RWPE2 (cell line): Measurements from ENCODE around the gene LRRC59.
"Not testable (repeated sequence)": the region's sequence is repeated elsewhere in the genome, so short reads cannot be mapped to it uniquely, and the experiment has no call there.

Experiments used
- ATAC-seq: fragments of 200-7000 bp; cut with Tn5 transposase; 3 replicates; pipeline ENCODE4 v1.9.1; 2021; ENCODE audit warnings: low read depth
- DNase-seq: peaks from one replicate; pipeline ENCODE4 v3.0.0-alpha.2; 2020; ENCODE audit warnings: low spot score
- H3K27ac ChIP-seq: fragments of 450-650 bp; 2 replicates; pipeline ENCODE4 v1.5.1; 2017; ENCODE audit warnings: mild to moderate bottlenecking; ENCODE audit not compliant: poor library complexity, severe bottlenecking
- H3K27me3 ChIP-seq: fragments of 250-450 bp; sonication (Bioruptor Pico); 2 replicates; pipeline ENCODE4 v1.5.1; 2021; ENCODE audit warnings: mild to moderate bottlenecking, moderate library complexity; ENCODE audit not compliant: insufficient read depth, poor library complexity, severe bottlenecking
- H3K36me3 ChIP-seq: fragments of 250-450 bp; sonication (Bioruptor Pico); 2 replicates; pipeline ENCODE4 v1.5.1; 2020; ENCODE audit warnings: low read depth, mild to moderate bottlenecking, moderate library complexity
- H3K4me1 ChIP-seq: fragments of 250-450 bp; sonication (Bioruptor Pico); 2 replicates; pipeline ENCODE4 v1.5.1; 2021; ENCODE audit warnings: mild to moderate bottlenecking, moderate library complexity; ENCODE audit not compliant: insufficient read depth, poor library complexity, severe bottlenecking
- H3K4me3 ChIP-seq: fragments of 250-450 bp; sonication (Bioruptor Pico); 2 replicates; pipeline ENCODE4 v1.5.1; 2021; ENCODE audit warnings: mild to moderate bottlenecking, moderate library complexity; ENCODE audit not compliant: severe bottlenecking
- H3K9me3 ChIP-seq: fragments of 250-450 bp; sonication (Bioruptor Pico); 2 replicates; pipeline ENCODE4 v1.5.1; 2021; ENCODE audit warnings: mild to moderate bottlenecking, moderate library complexity; ENCODE audit not compliant: severe bottlenecking
- TF ChIP-seq, protein P1 (sequence below): fragments of 450-650 bp; IDR thresholded peaks from one replicate; pipeline ENCODE4 v1.5.1; 2017; ENCODE audit warnings: mild to moderate bottlenecking, moderate library complexity; ENCODE audit not compliant: poor library complexity, severe bottlenecking

The LRRC59 gene

DNA sequence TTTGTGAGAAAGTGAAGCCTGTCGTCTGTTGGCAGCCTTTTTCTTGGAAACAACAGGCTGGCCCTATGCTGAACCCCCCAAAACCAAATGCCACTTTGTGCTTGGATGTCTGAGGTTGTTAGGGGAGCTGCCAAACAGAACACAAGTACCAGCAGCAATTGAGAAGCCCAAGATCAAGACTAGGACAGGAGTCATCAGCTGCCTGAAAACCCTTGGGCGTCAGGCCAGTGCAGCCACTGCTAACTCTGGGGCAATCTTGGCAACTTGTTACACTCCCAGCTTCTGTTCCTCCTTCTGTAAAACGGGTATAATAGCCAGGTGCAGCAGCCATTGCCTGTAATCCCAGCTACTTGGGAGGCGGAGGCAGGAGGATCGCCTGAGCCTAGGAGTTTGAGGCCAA, 9.3 kb upstream of the LRRC59 start:
- ATAC-seq = no peak
- TF ChIP-seq, protein P1, sequence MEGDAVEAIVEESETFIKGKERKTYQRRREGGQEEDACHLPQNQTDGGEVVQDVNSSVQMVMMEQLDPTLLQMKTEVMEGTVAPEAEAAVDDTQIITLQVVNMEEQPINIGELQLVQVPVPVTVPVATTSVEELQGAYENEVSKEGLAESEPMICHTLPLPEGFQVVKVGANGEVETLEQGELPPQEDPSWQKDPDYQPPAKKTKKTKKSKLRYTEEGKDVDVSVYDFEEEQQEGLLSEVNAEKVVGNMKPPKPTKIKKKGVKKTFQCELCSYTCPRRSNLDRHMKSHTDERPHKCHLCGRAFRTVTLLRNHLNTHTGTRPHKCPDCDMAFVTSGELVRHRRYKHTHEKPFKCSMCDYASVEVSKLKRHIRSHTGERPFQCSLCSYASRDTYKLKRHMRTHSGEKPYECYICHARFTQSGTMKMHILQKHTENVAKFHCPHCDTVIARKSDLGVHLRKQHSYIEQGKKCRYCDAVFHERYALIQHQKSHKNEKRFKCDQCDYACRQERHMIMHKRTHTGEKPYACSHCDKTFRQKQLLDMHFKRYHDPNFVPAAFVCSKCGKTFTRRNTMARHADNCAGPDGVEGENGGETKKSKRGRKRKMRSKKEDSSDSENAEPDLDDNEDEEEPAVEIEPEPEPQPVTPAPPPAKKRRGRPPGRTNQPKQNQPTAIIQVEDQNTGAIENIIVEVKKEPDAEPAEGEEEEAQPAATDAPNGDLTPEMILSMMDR = no peak

DNA sequence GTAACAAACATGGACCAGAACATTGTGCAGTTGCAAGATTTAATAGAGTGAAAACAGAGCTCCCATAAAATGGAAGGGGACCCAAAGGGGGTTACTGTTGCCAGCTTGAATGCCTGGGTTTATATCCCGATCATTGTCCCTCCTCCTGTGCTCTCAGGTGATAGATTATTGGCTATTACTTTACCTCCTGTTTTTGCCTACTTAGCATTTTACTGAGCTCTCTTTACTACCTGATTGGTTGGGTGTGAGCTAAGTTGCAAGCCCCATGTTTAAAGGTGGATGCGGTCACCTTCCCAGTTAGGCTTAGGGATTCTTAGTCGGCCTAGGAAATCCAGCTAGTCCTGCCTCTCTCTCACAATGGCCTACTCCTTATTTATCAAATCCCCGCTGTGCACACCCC, 8.0 kb upstream of the LRRC59 start:
- ATAC-seq, H3K27ac ChIP-seq, H3K9me3 ChIP-seq, H3K27me3 ChIP-seq, H3K4me3 ChIP-seq, H3K4me1 ChIP-seq, DNase-seq, H3K36me3 ChIP-seq: not testable (repeated sequence)

More for the DNA sequence above, 9.3 kb upstream of the LRRC59 start:
- Histone ChIP-seq H3K36me3 (no peaks in the 10 kb centered on the region), H3K9me3 (no peaks in the 10 kb centered on the region), H3K4me3 (no peak overlapping the region), H3K4me1 (no peaks in the 10 kb centered on the region), H3K27ac (no peak overlapping the region), H3K27me3 (no peaks in the 10 kb centered on the region)
- DNase-seq = no peak

DNA sequence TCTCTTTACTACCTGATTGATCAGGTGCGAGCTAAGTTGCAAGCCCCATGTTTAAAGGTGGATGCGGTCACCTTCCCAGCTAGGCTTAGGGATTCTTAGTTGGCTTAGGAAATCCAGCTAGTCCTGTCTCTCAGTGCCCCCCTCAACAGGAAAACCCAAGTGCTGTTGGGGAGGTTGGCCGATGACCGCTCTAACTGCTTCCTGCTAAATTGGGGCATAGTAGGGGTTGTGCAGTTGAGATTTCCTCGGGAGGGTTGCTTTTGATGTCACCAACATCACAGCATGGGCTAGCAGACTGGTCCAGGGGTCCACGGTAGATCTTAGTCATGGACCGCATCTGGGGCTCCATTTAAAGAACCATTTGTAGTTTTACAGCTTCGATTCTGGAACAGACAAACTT, 2.3 kb upstream of the LRRC59 start:
- not testable (repeated sequence) for H3K4me3 ChIP-seq, H3K27me3 ChIP-seq, DNase-seq, H3K4me1 ChIP-seq, H3K27ac ChIP-seq, ATAC-seq, H3K9me3 ChIP-seq
- peaks cover 20% of the 10 kb centered on the region for H3K36me3 ChIP-seq

DNA sequence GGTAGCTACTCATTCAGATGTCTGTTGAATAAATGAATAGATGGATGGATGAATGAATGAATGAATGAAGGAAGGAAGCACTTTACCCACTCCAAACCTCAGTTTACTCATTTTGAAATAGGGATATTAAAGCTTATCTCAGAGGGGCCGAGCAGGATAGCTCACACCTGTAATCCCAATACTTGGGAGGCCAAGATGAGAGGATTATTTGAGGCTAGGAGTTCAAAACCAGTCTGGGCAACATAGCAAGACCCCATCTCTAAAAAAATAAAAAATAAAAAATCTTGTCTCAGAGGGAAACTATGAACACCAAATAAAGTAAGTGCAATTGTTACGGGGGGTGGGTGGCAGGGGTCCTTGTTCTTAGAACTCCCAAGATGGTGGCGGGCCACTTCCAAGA, 1.3 kb upstream of the LRRC59 start:
- not testable (repeated sequence) for H3K9me3 ChIP-seq, H3K4me1 ChIP-seq, H3K4me3 ChIP-seq, ATAC-seq, DNase-seq, H3K27ac ChIP-seq, H3K27me3 ChIP-seq
- H3K36me3 ChIP-seq = peaks cover 29% of the 10 kb centered on the region

- Histone ChIP-seq H3K4me3 (no peak overlapping the region), H3K4me1 (peaks cover 9% of the 10 kb centered on the region), H3K27me3 (no peaks in the 10 kb centered on the region), H3K36me3 (peaks cover 37% of the 10 kb centered on the region), H3K27ac (no peak overlapping the region), H3K9me3 (no peaks in the 10 kb centered on the region)
- DNase-seq (no peak), ATAC-seq (no peak)
- TF ChIP-seq, protein P1 = no peak
Observed at GRCh38 chr17:50397919-50398285, 579 bp upstream of the LRRC59 start.

GRCh38 chr17:50396261-50397110, 837 bp downstream of the LRRC59 start:
- Histone ChIP-seq H3K9me3 (no peaks in the 10 kb centered on the region), H3K27me3 (no peaks in the 10 kb centered on the region), H3K4me1 (peaks cover 22% of the 10 kb centered on the region), H3K27ac (peak overlapping the region; percentile 70), H3K36me3 (peaks cover 50% of the 10 kb centered on the region), H3K4me3 (peak overlapping the region; percentile 93)
- no peak for DNase-seq
- peak; percentile 50 for ATAC-seq
- TF ChIP-seq, protein P1 = no peak
